BJ (cell line): ENCODE measurements around the gene DCBLD1. TPM values are rescaled to one million over a fixed set of nuclear protein-coding genes. Genes with fewer than 3 reads are reported as not detected.

Experiments
- CTCF ChIA-PET: fragments of 350-600 bp; formaldehyde crosslinking; extraction: SDS; loops from one replicate; lab custom pipeline; 2021; ENCODE audit warnings: antibody characterized with exemption, inconsistent platforms; lab: Yijun Ruan, JAX
- POLR2A ChIA-PET: fragments of 300-600 bp; sonication (Branson Sonifier 250); formaldehyde crosslinking; extraction: SDS; loops from one replicate; lab custom pipeline; 2021; ENCODE audit warnings: antibody characterized with exemption; lab: Charles Lee
- DNase-seq: peaks from one replicate; pipeline ENCODE4 v3.0.0-alpha.2; 2011; ENCODE audit warnings: low read depth
- H3K27me3 ChIP-seq: 2 replicates; pipeline ENCODE4 v1.6.0; 2011; ENCODE audit warnings: low read length; ENCODE audit not compliant: control insufficient read depth, insufficient read depth
- H3K36me3 ChIP-seq: 2 replicates; pipeline ENCODE4 v1.5.1; 2011; ENCODE audit warnings: low read length; ENCODE audit not compliant: control insufficient read depth, insufficient read depth
- H3K4me3 ChIP-seq: 2 replicates; pipeline ENCODE4 v1.5.1; 2011; ENCODE audit warnings: low read depth, mild to moderate bottlenecking, control low read depth, low read length
- CTCF ChIP-seq: IDR thresholded peaks from 2 replicates; pipeline ENCODE4 v1.5.1; 2011; ENCODE audit warnings: low read depth, mild to moderate bottlenecking, control low read depth, inconsistent platforms, low read length, moderate library complexity; ENCODE audit not compliant: insufficient read depth
- polyA plus RNA-seq: library from polyadenylated mRNA; depleted of rRNA; stranded (reverse); fragments of >200 nt; gene quantifications from 2 replicates; pipeline ENCODE4 v1.2.3, GENCODE V29; 2011

The DCBLD1 gene
- polyA plus RNA-seq, 1 experiment: 30.1 TPM

- no peak for TF ChIP-seq CTCF
- H3K4me3 ChIP-seq: no peak overlapping the region
- DNase-seq: no peak
- no peaks in the 10 kb centered on the region for H3K27me3 ChIP-seq
- ChIA-PET CTCF (no interaction called here), POLR2A (no interaction called here)
- peaks cover 4% of the 10 kb centered on the region for H3K36me3 ChIP-seq
These were observed 26.0 kb downstream of the DCBLD1 start for GRCh38 chr6:117508450-117508971.

GRCh38 chr6:117509021-117509420, 26.5 kb downstream of the DCBLD1 start:
- ChIA-PET CTCF (interaction anchor here (1.2 kb wide), 1 partner anchor 47 kb away, joined by 3 read pairs; no protein-coding TSS in a partner anchor), POLR2A (no interaction called here)
- Histone ChIP-seq H3K36me3 (peaks cover 4% of the 10 kb centered on the region), H3K4me3 (no peak overlapping the region), H3K27me3 (no peaks in the 10 kb centered on the region)
- no peak for DNase-seq
- no peak for TF ChIP-seq CTCF

GRCh38 chr6:117512056-117512828, 29.8 kb downstream of the DCBLD1 start:
- no peak for TF ChIP-seq CTCF
- H3K27me3 ChIP-seq: no peaks in the 10 kb centered on the region
- ChIA-PET CTCF (interaction anchor here (0.6 kb wide), 1 partner anchor 62 kb away, joined by 4 read pairs; no protein-coding TSS in a partner anchor), POLR2A (no interaction called here)
- peaks cover 2% of the 10 kb centered on the region; the same call in 1 of the 2 replicates for H3K36me3 ChIP-seq
- H3K4me3 ChIP-seq: no peak overlapping the region
- no peak for DNase-seq

- Histone ChIP-seq H3K4me3 (no peak overlapping the region), H3K36me3 (peaks cover 2% of the 10 kb centered on the region), H3K27me3 (no peaks in the 10 kb centered on the region)
- ChIA-PET POLR2A (no interaction called here), CTCF (interaction anchor here (0.6 kb wide), 1 partner anchor 63 kb away, joined by 4 read pairs; no protein-coding TSS in a partner anchor)
- no peak for TF ChIP-seq CTCF
- no peak for DNase-seq
These were observed 30.6 kb downstream of the DCBLD1 start for GRCh38 chr6:117512987-117513573.

- Histone ChIP-seq H3K4me3 (no peak overlapping the region), H3K36me3 (peaks cover 2% of the 10 kb centered on the region), H3K27me3 (no peaks in the 10 kb centered on the region)
- POLR2A ChIA-PET: no interaction called here
- no peak for TF ChIP-seq CTCF
- CTCF ChIA-PET: no interaction called here
- no peak for DNase-seq
These were observed 31.4 kb downstream of the DCBLD1 start for GRCh38 chr6:117513778-117514365.
